NCI-H510A treated with DMSO at 0.1 percent for 48 hours (cell line): ENCODE data around the gene CACNA1F.
A peak's percentile ranks its signal among the peaks of the same experiment; 100 is the strongest.
"Not testable (repeated sequence)": the region's sequence is repeated elsewhere in the genome, so short reads cannot be mapped to it uniquely, and the experiment has no call there.

Experiments
- DNase-seq: peaks from one replicate; lab custom pipeline; 2025; lab: John Stamatoyannopoulos, UW

The CACNA1F gene

DNA sequence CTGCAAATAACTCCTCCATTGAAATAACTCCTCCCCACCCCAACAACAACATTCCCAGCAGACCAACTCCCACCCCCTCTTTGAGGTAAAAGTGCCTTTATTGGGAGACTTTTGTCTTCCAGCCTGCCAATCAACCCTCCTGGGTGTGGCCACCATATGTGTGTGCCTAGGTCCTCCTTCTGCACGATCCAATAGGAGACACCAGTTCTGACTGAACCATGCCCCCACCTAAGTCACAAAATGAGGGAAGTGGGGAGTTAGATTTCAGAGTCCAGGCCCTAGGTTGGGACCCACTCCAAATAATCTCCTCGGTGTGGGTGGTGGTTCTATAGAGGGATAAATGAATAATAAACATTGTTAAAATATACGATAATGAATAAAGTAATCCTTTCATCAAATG, 58.4 kb downstream of the CACNA1F start:
- no peak for DNase-seq

DNA sequence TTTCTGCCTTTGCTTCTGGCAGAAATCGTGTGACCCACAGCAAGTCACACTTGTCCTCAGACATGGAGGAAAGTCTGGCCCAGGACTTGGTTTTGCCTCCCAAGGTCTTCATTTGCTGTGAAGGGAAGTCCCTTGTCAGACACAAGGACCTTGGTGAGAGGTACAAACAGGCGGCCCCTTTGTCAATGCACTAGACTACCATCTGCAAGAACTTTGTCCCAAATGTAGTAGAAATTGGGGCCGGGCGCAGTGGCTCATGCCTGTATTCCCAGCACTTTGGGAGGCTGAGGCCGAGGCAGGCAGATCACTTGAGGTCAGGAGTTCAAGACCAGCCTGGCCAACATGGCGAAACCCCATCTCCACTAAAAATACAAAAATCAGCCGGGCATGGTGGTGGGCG, 59.6 kb downstream of the CACNA1F start:
- not testable (repeated sequence) for DNase-seq

DNA sequence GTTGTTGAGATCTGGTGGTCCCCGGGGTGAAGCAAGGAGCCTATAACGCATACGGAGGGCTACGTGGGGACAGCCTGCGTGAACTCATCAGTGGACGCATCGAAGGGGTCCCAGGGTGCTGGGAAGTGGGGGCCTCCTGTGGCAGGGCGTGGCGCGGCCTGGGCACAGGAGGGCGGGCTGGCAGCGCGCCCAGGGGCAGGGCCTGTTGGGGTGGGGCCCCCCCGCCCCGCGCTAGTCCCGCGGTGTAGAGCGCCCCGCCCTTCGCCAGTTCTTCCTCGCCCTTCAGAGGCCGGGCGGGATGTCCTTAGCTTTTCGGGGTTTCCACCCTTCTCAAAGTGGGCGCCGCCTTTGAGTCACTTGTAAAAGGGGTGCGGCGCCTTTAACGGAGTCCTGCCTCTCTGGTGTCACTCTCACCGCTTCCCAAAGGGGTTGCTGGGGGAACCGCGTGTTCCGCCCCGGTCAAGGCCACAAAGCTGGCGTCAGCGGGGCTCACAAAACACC, 60.8 kb downstream of the CACNA1F start:
- DNase-seq: peak; percentile 35

DNA sequence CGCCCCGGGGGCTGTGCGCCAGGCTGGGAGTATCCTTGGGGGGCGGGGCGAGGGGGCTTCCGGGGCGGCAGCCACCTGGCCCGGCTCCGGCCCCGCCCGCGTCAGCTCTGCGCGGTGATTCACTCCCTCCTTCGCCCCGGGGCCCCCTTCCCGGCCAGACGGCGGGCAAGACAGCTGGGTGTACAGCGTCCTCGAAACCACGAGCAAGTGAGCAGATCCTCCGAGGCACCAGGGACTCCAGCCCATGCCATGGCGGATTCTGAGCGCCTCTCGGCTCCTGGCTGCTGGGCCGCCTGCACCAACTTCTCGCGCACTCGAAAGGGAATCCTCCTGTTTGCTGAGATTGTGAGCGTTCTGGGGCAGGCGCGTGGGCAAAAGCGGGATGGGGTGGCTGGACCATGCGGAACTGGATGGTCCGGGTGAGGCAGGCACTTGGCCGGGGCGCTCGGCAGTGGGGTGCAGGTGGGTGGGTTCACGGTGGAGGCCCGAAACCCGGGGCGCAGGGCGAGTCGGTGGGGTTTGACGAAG, 61.3 kb downstream of the CACNA1F start, which contains the start of gene PLP2:
PLP2 (plus strand) TSS at position 147 of the 528 bp plus-strand sequence; CDS start at position 250, 103 bp downstream.
- DNase-seq: peak; percentile 51

DNA sequence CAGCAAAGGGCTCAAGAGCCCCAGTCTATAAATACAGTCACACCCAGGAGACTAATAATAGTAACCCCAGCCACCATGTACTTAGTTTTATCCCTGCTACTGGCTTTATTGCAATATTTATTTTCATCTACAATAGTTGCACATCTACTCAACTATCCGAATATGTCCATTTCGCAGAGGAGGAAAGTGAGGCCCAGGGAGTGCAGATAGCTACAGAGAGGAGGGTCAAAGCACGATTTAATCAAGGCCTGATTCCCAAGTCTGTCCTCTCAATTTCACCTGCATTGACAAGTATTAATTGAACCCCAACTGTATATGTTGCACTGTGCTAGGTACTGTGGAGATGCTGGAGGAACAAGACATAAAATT, 65.4 kb downstream of the CACNA1F start:
- DNase-seq: no peak

DNA sequence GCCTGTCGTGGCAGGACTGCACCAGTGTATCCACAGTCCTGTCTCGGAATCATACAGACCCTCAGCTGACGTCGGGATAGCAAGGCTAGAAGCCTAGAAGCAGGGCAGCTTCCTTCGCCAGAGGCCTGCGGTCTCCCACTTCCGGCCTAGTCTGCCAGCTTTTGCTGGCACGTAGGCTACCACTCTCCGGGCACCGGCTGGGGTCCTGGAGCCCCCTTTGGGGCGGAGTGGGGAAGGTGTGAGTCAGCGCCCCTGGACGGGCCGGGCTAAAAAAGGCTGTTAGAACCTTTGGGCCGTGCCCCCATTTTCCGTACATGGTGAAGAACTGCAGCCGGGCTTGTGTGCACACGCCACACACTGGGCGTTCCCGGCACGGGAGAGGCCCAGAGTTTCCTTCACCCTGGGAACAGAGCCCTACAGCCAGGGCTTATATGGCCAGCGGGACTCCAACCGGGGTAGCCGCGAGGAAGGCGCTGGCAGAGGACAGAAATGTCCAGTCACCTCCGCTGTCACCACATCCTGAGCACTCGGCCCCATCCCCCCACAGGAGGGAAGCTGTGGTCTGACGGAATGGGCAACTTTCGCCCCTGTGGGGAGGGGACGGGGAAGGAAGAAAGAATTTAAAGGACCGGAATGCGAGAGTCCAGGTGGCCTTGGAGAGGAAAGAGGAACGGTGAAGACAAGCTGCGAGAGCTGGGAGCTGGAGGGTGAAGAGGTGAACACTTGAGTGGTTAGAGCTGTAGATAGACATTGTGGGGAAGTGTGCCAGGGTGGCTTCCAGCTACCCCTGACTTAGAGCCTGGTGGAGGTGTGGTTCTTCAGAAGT, 66.0 kb downstream of the CACNA1F start:
- peak; percentile 49 for DNase-seq

DNA sequence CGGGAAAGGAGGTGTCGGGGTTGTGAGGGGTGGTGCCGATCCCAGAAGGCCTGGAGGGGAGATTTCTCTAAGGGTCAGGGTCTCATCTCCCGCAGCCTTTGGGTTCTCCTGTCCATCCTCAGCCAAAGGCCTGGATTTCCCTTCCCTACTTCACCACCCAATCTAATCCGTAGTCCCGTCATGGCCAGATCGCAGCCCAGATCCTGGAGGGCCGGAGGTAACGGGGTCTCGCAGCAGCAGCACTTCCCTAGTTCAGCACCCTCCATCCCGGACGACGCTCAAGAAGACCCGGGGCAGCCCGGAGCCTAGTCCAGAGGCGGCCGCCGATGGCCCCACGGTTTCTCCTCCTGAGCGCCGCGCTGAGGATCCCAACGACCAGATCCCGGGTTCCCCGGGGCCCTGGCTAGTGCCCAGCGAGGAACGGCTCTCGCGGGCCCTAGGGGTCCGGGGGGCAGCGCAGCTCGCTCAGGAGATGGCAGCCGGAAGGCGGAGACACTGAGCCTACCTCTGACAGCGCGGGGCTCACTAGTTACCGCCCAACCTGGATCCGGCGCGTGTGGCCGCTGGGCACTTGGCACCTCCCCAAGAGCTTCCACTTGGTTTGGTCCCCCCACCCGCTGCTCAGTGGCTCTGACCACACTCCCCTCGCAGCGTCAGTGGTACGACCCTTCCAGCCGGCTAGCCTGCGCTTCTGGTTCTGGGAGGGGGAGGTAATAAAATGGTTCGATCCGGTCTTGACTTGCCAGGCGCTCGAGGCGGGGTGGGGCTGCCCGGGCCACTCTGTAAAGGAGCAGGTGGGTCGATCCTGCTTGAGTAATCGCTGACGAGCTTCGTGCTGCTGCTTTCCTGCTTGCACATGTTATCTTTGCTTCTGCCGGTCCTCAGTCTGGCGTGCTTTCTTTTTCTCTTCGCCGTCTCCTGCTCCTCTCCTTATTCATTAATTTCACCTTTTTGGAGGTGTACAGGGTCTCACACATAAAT, 66.9 kb downstream of the CACNA1F start:
- peak; percentile 89 for DNase-seq

DNA sequence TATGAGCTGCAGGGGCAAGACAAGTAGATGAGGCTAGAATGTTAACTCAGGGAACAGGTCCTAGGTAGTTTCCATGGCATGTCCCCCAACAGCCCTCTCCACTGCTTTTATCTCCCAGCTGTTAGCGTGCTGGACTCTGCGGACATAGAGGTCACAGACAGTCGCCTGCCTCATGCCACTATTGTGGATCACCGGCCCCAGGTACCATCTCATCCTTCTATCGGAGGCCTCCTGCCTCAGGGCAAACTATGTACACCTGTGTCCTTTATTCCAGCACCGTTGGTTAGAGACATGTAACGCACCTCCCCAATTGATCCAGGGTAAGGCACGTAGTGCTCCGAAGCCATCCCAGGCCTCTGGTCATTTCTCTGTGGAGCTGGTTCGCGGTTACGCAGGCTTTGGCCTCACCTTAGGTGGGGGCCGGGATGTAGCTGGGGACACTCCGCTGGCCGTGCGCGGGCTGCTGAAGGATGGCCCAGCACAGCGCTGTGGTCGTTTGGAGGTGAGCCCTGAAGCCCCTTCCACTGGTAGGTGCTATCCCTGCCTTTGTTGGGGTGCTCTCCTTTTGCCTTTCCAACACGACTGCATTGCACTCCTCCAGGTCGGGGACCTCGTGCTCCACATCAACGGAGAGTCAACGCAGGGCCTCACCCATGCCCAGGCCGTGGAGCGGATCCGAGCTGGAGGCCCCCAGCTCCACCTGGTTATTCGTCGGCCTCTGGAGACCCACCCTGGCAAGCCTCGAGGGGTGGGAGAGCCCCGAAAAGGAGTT, 68.4 kb downstream of the CACNA1F start:
- DNase-seq: no peak

DNA sequence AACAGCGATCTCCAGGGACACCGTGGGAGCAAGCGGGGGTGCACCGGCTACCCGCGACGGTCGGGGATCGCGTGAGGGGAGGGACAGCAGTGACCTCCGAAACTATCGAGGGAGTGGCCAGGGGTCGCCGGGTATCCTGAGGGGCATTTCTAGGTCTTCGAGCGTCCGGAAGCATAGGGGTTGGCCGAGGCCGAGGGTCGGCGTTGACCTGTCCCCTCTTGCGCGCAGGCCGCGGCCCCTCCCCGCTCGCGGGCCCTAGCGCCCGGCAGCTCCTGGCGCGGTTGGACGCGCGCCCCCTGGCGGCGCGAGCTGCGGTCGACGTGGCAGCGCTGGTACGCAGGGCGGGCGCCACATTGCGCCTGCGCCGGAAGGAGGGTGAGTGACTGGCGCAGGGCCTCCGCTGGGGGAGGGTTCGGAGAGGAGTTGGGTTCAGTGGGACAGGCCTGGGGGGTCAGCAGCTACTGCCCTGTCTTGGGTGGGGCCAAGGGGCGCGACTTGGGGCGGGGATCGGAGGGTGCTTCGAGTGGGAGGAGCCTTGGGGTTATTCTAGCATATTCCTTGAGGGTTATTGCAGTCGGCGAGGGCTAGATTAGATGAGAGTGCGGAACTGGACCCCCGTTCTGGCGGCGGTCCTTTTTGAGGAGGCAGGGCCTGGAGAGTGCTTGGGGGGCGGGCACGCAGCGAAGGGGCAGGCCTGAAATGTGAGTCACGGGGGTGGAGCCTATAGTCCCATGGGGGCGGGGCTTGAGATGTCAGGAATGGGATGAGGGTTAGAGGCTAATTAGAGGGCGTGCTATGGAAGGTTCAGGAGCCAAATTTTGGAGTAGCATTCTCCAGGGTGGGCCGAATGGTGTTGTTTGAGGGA, 69.4 kb downstream of the CACNA1F start:
- DNase-seq: peak; percentile 45

DNA sequence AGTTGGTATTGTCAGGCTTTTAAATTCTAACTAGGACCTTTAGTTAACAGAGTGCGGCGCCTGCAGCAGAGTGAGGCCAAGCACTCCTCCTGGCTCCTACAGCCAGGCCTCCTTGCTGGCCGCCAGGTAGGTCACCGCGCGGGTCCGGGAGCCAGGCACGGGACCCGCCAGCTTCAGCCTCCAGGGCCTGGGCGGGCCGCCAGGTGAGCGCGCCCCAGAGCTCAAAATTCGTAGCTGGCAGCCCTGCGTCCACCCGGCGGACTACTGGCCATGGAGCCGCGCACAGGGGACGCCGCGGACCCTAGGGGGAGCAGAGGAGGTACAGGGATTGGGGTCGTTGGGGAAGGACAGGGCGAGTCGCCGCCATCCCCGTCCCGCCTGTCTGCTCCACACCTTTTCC, 70.5 kb downstream of the CACNA1F start, which contains the start of gene MAGIX:
MAGIX (plus strand) TSS at position 139 of the 400 bp plus-strand sequence; CDS start at position 271, 132 bp downstream.
- no peak for DNase-seq

DNA sequence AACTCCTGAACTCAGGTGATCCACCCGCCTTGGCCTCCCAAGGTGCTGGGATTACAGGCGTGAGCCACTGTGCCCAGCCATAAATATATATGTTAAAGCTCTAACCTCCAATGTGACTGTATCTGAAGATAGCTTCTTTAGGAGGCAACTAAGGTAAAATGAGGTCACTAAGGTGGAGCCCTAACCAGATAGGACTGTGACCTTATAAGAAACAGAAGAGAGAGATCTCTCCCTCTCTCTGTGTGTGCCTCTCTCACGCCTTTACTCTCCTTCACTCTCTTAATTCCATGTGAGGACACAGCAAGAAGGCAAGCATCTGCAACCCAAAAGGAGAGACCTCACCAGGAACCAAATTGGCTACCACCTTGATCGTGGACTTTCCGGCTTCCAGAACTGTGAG, 71.5 kb downstream of the CACNA1F start:
- no peak for DNase-seq

DNA sequence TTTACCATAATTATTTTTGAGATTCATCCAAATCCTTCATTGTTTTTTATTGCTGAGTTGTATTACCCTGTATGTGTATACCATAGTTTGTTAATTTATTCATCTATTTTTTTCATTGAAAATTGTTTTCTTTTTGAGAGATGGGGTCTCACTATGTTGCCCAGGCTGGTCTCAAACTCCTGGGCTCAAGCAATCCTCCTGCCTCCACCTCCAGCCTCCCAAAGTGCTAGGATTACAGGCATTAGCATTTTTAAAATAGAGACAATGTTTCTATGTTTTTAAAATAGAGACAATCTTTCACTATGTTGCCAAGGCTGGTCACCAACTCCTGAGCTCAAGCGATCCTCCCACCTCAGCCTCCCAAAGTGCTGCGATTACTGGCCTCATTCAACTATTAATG, 72.2 kb downstream of the CACNA1F start:
- DNase-seq: no peak

DNA sequence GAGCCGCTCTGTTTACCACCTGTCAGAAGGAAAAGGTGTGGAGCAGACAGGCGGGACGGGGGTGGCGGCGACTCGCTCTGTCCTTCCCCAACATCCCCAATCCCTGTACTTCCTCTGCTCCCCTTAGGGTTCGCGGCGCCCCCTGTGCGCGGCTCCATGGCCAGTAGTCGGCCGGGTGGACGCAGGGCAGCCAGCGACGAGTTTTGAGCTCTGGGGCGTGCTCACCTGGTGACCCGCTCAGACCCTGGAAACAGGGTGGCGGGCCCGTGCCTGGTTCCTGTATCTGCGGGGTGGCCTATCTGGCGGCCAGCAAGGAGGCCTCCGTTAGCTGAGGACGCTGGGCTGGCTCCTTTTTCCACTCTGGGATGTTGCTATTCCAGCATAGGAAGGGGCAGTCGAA, 75.9 kb downstream of the CACNA1F start:
- DNase-seq: no peak

DNA sequence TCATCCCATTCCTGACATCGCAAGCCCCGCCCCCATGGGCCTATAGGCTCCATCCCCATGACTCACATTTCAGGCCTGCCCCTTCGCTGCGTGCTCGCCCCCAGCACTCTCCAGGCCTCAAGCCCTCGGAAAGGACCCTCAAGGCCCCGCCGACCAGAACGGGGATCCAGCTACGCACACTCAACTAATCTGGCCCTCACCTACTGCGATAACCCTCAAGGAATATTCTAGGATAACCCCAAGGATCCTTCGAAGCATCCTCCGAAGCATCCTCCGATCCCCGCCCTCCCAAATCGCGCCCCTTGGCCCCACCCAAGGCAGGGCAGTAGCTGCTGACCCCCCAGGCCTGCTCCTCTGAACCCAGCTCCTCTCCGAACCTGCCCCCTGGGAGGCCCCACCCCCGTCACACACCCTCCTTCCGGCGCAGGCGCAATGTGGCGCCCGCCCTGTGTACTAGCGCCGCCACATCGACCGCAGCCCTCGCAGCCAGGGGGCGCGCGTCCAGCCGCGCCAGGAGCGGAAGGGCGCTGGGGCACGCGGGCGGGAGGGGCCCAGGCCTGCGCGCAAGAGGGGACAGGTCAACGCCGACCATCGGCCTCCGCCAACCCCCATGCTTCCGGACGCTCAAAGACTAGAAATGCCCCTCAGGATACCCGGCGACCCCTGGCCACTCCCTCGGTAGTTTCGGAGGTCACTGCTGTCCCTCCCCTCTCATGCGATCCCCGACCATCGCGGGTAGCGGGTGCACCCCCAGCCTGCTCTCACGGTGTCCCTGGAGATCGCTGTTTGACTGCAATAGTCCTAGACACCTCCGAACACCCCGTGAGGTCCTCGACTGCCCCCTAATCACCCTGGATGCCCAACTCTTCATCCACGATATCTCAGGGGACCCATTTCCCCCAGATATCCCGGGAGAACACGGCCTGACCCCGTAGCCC, 77.0 kb downstream of the CACNA1F start:
- DNase-seq: peak; percentile 60

DNA sequence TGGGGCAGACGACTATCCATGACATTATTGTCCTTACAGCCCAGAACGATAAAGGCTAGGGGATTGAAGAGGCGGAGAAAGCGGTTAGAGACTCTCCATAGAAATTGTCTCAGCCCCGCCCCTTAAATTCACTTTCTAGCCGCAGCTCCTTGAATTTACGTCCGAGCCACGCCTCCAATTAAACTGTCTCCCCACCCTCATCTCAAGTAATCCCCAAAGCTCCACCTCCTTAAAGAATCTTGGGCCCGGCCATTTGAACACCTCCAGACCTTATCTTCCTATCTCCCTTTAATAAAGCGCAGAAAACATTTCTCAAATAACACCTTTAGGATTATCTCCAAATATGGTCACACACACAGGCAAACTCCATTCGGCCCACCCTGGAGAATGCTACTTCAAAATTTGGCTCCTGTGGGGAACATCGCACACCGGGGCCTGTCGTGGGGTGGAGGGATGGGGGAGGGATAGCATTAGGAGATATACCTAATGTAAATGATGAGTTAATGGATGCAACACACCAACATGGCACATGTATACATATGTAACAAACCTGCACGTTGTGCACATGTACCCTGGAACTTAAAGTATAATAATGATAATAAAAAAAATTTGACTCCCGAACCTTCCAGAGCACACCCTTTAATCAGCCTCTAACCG, 77.8 kb downstream of the CACNA1F start:
- peak; percentile 56 for DNase-seq
